ENCODE data around the gene SPRED3.
"Not testable (repeated sequence)": the region's sequence is repeated elsewhere in the genome, so short reads cannot be mapped to it uniquely, and the experiment has no call there.

The SPRED3 gene, protein sequence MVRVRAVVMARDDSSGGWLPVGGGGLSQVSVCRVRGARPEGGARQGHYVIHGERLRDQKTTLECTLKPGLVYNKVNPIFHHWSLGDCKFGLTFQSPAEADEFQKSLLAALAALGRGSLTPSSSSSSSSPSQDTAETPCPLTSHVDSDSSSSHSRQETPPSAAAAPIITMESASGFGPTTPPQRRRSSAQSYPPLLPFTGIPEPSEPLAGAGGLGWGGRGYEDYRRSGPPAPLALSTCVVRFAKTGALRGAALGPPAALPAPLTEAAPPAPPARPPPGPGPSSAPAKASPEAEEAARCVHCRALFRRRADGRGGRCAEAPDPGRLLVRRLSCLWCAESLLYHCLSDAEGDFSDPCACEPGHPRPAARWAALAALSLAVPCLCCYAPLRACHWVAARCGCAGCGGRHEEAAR

DNA sequence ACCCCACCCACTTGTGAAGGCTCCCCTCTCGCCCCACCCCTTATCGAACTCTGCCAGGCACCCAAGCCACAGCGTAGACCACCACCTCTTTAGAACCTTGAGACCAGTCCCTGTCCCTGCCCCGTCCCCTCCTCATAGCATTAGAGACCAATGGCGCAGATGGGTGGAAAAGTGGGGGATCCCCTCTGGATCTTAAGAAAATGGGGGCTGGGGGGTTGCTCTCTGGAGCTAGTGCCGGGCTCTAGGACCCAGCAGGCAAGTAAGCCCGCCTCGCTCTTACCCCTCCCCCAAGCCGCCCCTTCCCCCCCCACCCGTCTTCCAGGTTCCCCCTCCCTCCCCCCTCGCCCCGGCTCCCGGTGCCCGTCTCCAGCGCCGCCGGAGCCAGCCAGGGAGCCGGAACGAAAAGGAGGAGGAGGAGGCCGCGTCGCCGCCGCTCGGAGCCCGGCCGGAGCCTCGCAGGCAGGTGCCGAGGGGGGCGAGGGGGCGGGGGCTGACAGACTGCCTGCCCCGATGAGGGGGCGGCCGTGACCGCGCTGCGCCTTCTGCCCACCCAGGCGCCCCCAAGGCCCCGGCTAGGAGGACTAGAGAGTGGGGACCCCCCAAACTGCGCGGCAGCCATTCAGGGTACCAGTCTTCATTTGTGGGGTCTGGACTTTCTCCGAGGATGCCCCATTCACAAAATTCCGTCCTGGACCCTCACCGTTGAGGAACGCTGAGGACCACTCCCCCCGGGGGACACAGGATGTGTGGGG is at the start of gene SPRED3:
SPRED3 (plus strand) TSS at position 349 of the 752 bp plus-strand sequence. CDS start 1,606 bp downstream, outside the sequence.
- no peak for DNase-seq (ENCODE audit: low read depth in 2 of 2)

DNA sequence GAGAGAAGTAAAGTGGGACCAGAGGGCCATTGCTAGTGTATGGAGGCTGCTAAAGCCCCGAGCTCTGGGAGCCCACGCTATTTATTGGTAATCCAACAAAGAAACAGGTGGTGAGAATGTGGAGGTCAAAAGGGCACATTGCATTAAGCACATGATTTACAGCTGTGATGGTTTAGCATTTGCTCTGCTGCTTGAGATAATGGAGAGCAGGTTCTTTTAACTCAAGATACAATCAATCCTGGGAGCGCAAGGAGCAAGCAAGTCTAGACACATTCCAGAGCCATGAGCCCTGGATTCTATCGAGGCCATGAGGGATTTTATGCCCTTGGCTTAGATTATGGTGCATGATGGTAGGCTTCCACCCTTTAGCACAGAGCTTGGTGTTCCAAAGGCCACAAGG is 49.5 kb upstream of the SPRED3 start:
- not testable (repeated sequence) for DNase-seq (ENCODE audit: low read depth in 2 of 2)

DNA sequence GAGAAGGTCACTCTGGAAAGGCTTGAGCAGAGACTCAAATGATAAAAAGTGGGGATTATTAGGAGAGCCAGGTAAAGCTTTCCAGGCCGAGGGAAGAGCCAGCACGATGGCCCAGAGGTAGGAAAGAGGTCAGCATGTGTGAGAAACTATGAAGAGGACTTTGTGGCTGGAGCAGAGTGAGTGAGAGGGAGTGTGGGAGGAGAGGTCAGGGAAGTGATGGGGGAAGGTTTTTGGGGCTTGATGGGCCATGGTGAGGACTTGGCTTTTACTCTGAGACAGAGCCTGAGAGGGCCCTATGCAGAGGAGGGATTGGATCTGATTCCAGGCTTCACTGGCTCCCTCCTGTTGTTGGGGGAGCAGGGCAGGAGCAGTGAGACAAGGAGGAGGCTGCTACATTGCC is 47.6 kb upstream of the SPRED3 start:
- no peak for DNase-seq (ENCODE audit: low read depth in 2 of 2)

DNA sequence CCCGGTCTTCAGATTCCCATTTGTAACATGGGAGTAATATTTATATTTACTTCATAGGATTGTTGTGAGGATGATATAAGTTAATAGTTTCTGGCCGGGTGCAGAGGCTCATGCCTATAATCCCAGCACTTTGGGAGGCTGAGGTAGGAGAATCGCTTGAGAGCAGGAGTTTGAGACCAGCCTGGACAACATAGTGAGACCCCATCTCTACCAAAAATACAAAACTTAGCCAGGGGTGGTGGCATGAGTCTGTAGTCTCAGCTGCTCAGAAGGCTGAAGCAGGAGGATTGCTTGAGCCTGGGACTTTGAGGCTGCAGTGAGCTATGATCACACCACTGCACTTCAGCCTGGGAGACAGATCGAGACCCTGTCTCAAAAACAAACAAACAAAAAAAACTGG is 41.7 kb upstream of the SPRED3 start:
- no peak for DNase-seq (ENCODE audit: low read depth in 2 of 2)

DNA sequence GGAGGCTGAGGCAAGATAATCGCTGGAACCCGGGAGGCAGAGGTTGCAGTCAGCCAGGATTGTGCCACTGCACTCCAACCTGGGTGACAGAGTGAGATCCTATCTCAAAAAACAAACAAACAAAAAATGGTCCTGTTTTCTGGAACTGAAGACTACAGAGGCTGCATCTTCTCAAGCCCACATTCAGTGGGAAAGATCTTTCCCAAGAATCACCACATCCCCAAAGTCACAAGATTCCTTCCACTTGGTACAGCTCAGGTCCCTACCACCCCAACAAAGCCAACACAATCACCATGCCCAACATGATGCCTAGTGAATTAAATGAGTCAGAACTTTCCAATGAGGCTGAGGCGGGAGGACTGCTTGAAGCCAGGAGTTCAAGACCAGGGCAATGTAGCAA is 37.6 kb upstream of the SPRED3 start:
- DNase-seq (ENCODE audit: low read depth in 2 of 2) = no peak

DNA sequence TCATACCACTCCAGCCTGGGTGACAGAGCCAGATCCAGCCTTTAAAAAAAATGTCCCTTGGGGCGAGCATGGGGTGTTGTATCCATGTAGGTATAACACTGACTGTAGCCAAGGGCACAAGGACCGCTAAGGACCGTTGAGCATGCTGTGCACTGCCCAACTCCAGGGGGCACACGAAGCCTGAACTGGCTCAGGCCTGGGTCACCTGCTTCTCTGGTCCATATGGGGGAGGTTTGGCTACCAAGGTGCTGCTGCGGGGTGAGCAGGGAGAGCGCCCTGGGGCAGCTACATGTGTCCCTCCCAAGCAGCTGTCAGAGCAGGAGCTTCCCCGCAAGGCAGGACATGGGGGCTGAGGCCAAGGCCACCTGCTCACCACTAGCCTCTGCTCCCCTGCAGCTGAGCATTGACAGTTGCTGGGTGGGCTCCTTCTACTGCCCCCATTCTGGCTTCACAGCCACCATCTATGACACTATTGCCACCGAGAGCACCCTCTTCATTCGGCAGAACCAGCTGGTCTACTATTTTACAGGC is 36.6 kb upstream of the SPRED3 start:
- no peak for DNase-seq (ENCODE audit: low read depth in 2 of 2)

DNA sequence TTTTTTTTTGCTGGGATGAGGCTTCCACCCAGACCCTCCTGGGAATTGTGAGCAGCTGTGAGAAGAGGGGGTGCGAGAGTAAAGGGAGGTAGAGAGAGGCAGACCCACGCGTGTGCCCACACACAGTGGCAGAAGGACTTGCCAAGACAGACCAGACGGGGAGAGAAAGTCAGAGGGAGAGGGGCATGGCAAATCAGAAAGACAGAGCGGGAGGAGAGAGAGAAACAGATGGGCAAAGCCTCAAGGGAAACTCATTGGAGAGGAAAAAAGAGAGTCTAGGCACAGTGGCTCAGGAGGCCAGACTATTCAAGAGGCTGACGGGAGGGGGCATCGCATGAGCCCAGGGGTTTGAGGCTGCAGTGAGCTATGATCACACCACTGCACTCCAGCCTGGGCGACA is 35.9 kb upstream of the SPRED3 start:
- DNase-seq (ENCODE audit: low read depth in 2 of 2) = no peak

DNA sequence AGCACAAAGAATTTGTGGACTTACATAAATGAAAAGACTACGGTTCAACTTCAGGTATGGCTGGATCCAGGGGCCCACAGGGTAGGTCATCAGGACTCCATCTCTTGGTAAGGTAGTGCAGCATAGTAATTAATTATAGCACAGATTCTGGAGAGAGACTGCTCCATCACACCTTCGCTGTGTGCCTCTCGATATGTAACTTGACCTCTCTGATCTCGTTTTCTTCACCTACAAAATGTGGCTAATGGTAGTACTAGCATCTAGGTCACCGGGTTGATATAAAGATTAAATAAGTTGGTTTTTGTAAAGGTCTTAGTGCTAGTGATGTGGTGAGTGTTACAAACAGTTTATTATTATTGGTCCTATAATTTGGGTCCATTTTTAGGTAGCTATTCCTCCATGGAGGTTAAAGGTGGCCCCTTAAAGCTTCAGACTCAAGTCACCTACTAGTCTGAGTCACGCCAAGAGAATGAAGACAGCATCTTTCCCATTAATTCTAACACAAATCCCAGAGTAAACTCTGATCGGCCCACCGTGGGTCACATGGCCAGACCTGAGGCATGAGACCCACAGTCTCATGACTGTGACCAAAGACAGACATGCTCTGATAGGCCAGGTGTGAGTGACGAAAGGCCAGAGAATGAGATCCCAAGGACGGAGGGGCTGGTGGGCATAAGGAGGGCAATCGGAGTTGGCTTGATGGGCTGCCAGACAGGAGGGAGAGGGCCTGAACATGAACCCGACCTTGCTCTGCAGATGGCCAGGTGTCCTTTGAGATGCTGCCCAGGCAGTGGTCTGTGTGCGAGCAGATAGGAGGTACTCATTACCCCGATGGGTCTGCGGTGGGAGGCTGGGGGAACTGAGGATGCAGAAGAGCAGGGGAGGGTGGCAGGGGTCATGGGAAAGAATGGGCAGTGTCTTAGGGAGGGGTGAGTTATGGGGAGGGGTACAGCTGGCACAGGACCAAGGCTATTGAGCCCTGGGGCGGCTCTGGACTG is 32.5 kb upstream of the SPRED3 start:
- no peak for DNase-seq (ENCODE audit: low read depth in 2 of 2)

DNA sequence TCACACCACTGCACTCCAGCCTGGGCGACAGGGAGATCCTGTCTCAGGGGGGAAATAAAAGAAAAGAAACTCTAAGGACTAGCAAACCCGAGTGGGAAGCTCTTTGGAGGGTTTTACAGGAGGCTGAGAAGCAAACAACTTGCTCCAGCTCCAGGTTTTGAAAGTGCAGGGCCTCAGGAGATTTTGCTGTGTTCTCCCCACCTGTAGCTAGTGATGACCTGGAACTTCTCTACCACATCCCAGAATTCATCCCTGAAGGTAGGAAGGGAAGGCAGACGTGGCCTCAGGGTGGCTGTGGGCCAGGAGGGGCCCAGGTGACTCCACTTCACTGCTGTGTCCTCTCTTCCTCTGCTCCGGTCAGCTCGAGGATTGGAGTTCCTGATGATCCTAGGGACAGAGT is 30.4 kb upstream of the SPRED3 start:
- DNase-seq (ENCODE audit: low read depth in 2 of 2) = no peak

DNA sequence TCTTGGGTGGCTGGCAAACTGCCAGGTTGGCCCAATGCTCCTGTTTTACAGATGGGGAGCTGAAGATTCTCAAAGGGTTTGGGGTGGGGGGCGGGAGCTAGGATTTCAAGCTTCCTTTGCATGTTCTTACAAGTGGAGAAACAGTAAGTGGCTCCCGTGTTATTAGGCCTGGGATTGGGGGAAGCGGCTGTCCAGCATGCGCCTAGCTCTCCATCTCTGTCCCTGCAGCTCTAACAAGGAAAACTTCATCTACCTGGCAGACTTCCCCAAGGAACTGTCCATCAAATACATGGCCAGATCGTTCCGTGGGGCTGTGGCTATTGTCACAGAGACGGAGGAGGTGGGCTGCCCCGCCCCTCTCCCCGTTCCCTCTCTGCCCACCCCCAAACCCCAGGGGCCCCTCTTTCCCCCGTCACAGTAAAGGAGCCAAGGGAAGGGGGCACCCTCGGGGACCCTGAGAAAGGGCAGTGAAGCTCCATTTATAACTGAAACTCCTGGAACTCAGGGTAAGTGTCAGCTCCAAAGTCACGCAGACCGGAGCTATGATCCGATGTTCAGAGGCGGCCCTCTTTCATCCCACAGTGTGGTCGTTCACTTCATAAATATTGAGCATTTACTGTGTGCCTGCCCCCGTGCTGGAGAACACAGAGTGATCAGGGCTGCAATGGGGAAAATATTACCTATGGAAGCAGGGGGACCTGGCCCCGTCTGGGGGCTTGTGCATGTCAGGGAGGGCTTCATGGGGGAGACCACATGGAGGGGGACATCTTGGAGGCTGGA is 29.1 kb upstream of the SPRED3 start:
- DNase-seq (ENCODE audit: low read depth in 2 of 2) = no peak

DNA sequence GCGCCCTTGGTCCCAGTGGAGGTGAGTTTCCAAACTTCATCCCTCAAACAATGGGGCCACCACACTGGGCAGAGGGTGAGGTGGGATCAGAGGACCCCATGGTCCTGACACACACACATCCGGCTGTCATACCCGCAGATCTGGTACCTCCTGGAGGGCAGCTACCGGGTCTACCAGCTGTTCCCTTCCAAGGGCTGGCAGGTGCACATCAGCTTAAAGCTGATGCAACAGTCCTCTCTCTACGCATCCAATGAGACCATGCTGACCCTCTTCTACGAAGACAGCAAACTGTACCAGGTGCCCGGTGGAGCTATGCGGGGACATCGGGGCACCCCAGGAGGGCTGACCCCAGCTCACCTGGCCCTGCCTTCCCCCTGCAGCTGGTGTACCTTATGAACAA is 28.1 kb upstream of the SPRED3 start:
- DNase-seq (ENCODE audit: low read depth in 2 of 2) = no peak

DNA sequence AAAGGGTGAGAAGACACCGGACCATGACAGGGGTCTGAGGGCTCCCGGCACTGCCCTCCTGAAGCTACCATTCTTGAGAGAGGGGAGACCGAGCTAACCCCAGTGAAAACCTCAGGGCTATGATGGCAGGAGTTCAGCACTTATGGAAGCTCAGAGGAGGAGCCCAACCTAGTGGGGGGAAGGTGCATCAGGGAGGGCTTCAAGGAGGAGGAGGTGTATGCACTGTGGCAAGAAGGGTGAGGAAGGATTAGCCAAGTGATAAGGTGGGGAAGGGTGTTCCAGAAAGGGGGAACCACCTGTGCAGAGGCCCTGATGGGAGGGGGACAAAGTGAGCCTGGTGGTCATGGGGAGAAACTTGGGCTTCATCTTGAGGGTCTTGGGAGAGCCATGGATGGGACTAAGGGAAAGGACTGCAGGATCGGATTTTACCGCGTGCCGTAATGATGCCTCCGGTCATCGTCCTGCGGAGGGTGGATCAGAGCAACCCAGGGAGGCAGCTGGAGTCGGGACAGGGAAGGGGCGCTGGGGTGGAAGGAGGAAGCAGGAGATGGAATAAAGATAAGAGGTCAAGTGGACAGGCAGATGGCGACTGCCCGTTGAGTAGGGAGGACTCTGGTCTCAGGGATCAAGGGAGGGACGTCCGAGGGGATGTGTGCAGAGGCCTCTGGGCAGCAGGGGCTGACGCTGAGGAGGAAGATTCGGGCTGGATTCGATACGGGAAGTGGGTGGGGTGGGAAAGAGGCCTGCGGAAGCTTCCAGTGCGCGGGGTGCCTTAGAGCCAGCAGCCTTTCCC is 27.5 kb upstream of the SPRED3 start:
- no peak for DNase-seq (ENCODE audit: low read depth in 2 of 2)

DNA sequence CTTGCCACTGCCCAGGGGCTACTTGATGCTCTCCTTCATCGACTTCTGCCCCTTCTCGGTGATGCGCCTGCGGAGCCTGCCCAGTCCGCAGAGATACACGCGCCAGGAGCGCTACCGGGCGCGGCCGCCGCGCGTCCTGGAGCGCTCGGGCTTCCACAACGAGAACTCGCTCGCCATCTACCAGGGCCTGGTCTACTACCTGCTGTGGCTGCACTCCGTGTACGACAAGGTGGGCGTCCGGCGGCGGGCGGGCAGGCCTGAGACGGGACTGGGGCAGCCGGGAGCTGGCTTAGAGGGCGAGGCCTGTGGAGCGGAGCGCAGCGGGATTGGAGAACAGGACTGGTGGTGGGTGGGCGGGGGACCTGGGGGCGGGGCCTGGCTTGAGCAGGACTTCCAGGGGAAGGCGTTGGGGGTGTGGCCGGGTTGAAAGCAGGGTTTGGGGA is 26.8 kb upstream of the SPRED3 start:
- peak; percentile 29 to 30 for DNase-seq (ENCODE audit: low read depth in 2 of 2)

DNA sequence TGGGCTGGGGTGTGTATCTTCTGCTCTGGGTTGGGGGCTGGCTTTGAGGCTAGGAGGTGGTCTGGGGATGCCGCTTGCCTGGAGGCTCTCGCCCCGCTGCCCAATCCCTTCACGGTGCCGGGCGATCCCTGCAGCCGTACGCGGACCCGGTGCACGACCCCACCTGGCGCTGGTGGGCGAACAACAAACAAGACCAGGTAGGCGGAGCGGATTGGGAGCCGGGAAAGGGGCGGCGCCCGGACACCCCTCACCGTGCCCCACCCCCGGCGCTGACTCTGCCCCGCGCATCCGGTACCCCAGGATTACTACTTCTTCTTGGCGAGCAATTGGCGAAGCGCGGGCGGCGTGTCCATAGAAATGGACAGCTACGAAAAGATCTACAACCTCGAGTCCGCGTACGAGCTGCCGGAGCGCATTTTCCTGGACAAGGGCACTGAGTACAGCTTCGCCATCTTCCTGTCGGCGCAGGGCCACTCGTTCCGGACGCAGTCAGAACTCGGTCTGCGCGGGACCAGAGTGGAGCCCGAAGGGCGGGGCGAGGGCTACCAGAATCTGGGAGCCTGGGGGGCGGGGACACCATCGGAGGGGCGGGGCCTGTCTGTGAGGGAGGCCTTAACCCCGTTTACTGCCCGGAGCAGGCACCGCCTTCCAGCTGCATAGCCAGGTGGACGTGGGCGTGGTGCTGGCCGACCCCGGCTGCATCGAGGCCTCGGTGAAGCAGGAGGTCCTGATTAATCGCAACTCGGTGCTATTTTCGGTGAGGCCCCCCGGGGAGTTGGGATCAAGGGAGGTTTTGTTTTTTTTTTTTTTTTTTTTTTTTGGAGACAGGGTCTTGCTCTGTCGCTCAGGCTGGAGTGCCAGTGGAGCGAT is 26.2 kb upstream of the SPRED3 start:
- DNase-seq (ENCODE audit: low read depth in 2 of 2) = peak; percentile 36 to 46

DNA sequence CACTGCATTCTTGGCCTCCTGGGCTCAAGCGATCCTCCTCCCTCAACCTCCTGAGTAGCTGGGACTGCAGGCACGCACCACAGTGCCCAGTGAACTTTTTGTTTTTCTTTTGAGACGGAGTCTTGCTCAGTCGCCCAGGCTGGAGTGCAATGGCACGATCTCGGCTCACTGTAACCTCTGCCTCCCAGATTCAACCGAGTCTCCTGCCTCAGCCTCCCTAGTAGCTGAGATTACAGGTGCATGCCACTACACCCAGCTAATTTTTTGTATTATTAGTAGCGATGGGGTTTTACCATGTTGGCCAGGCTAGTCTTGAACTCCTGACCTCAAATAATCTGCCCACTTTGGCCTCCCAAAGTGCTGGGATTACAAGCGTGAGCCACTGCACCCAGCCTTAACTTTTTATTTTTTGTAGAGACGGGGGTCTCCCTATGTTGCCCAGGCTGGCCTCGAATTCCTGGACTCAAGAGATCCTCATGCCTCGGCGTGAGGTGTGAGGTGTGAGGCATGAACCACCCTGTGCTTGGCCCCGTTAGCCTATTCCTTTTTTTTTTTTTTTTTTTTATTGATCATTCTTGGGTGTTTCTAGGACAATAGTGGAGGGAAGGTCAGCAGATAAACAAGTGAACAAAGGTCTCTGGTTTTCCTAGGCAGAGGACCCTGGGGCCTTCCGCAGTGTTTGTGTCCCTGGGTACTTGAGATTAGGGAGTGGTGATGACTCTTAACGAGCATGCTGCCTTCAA is 25.4 kb upstream of the SPRED3 start:
- DNase-seq (ENCODE audit: low read depth in 2 of 2) = not testable (repeated sequence)

DNA sequence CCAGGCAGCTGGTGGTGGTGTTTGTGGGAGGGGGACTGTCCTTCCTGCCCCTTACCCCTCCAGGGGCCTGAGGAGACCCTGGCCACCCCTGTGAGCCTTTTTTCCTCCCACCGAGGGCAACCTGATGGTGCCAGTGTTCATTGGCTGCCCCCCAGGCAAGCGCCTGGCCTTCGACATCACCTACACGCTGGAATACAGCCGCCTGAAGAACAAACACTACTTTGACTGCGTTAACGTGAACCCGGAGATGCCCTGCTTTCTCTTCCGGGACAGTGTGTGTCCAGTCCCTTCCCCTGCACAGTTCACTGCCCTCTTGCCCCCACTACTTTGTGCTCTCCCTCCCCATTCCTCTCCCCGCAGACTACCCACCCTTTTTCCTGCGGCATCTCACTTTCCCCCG is 21.5 kb upstream of the SPRED3 start:
- DNase-seq (ENCODE audit: low read depth in 2 of 2) = no peak

DNA sequence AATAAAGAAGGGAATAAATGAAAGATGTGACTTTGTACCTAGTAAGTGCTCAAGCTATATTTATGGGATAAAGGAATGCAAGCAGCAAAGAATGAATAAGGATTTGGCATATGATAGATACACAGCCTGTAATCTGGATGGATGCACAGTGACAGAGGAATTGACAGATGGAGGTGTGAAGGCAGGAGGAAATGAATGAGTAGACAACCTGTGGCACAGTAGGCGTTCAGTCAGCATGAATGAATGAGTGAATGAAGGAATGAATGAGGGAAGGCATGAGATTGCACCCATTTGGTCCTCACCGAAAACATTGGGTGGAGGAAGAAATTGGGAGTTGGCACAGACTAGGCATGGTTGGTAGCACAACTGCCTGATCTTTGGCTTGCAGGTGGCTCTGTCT is 18.9 kb upstream of the SPRED3 start:
- DNase-seq (ENCODE audit: low read depth in 2 of 2) = no peak

DNA sequence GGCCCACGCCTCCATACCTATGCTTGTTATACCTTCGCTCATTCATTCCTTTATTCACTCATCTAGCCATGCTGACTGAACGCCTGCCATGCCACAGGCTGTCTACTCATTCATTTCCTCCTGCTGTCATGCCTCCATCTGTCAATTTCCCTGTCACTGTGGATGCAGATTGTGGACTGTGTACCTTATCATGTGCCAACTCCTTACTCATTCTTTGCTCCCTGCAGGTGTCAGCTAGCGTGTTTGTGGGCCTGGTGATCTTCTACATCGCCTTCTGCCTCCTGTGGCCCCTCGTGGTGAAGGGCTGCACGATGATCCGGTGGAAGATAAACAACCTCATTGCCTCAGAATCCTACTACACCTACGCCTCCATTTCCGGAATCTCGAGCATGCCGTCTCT is 18.2 kb upstream of the SPRED3 start:
- DNase-seq (ENCODE audit: low read depth in 2 of 2) = no peak
